OCI-LY1 (cell line): ENCODE data around the gene SPINK9.

ENCODE experiments used
- H2AFZ ChIP-seq: fragments of 200-600 bp; sonication (generic), shearing (Covaris generic); 2 replicates; pipeline ENCODE4 v1.6.0; 2014; ENCODE audit warnings: antibody characterized with exemption, mild to moderate bottlenecking, low read length
- H3F3A ChIP-seq: fragments of 200-600 bp; sonication (generic), shearing (Covaris generic); 2 replicates; pipeline ENCODE4 v1.6.0; 2014; ENCODE audit warnings: mild to moderate bottlenecking, antibody characterized with exemption, low read length, moderate library complexity; ENCODE audit not compliant: insufficient read depth
- H3K27ac ChIP-seq: fragments of 200-600 bp; sonication (generic); 2 replicates; pipeline ENCODE4 v1.5.1; 2014; ENCODE audit warnings: low read length, mixed run types, mild to moderate bottlenecking, low read depth; ENCODE audit not compliant: poor library complexity, severe bottlenecking
- H3K27me3 ChIP-seq: fragments of 200-600 bp; sonication (generic); 2 replicates; pipeline ENCODE4 v1.6.0; 2014; ENCODE audit warnings: antibody characterized with exemption, mild to moderate bottlenecking, low read length, moderate library complexity; ENCODE audit not compliant: insufficient read depth
- H3K36me3 ChIP-seq: fragments of 200-600 bp; sonication (generic); 2 replicates; pipeline ENCODE4 v1.6.1; 2014; ENCODE audit warnings: mild to moderate bottlenecking, antibody characterized with exemption, low read length, moderate library complexity, mixed read lengths; ENCODE audit not compliant: insufficient read depth
- H3K4me1 ChIP-seq: fragments of 200-600 bp; sonication (generic); 2 replicates; pipeline ENCODE4 v1.5.1; 2014; ENCODE audit warnings: mild to moderate bottlenecking, low read length, moderate library complexity; ENCODE audit not compliant: insufficient read depth, severe bottlenecking
- H3K4me2 ChIP-seq: fragments of 200-600 bp; sonication (generic), shearing (Covaris generic); 2 replicates; pipeline ENCODE4 v1.6.1; 2014; ENCODE audit warnings: low read length
- H3K4me3 ChIP-seq: fragments of 200-600 bp; sonication (generic); 2 replicates; pipeline ENCODE4 v1.5.1; 2014; ENCODE audit warnings: low read length, low read depth, mild to moderate bottlenecking, mixed read lengths; ENCODE audit not compliant: poor library complexity, severe bottlenecking
- H3K79me2 ChIP-seq: fragments of 200-600 bp; shearing (Covaris generic); 2 replicates; pipeline ENCODE4 v1.6.1; 2016; ENCODE audit warnings: mixed run types, low read length, mixed read lengths; ENCODE audit not compliant: insufficient read depth
- H3K9ac ChIP-seq: fragments of 200-600 bp; sonication (generic), shearing (Covaris generic); 2 replicates; pipeline ENCODE4 v1.6.1; 2014; ENCODE audit warnings: mild to moderate bottlenecking, low read length, mixed read lengths
- H3K9me2 ChIP-seq: fragments of 200-600 bp; sonication (generic), shearing (Covaris generic); 2 replicates; pipeline ENCODE4 v1.6.1; 2014; ENCODE audit warnings: low read depth, mild to moderate bottlenecking, low read length, mixed read lengths
- H3K9me3 ChIP-seq: fragments of 200-600 bp; shearing (Covaris generic); 2 replicates; pipeline ENCODE4 v1.6.1; 2014; ENCODE audit warnings: low read length, mixed read lengths
- H4K20me1 ChIP-seq: fragments of 200-600 bp; sonication (generic), shearing (Covaris generic); 2 replicates; pipeline ENCODE4 v1.6.0; 2016; ENCODE audit warnings: mild to moderate bottlenecking, low read length; ENCODE audit not compliant: insufficient read depth
- EZH2 ChIP-seq: fragments of 200-600 bp; sonication (generic), shearing (Covaris generic); IDR thresholded peaks from 2 replicates; pipeline ENCODE4 v1.8.0; 2017; ENCODE audit warnings: borderline replicate concordance, mixed run types, mild to moderate bottlenecking, antibody characterized with exemption, low read length, moderate library complexity, mixed read lengths
- TF ChIP-seq, protein P1 (sequence below): fragments of 200-600 bp; sonication (generic), shearing (Covaris generic); IDR thresholded peaks from 2 replicates; pipeline ENCODE4 v1.5.1; 2017; ENCODE audit warnings: mild to moderate bottlenecking, antibody characterized with exemption, low read length, moderate library complexity, mixed read lengths

The SPINK9 gene

DNA sequence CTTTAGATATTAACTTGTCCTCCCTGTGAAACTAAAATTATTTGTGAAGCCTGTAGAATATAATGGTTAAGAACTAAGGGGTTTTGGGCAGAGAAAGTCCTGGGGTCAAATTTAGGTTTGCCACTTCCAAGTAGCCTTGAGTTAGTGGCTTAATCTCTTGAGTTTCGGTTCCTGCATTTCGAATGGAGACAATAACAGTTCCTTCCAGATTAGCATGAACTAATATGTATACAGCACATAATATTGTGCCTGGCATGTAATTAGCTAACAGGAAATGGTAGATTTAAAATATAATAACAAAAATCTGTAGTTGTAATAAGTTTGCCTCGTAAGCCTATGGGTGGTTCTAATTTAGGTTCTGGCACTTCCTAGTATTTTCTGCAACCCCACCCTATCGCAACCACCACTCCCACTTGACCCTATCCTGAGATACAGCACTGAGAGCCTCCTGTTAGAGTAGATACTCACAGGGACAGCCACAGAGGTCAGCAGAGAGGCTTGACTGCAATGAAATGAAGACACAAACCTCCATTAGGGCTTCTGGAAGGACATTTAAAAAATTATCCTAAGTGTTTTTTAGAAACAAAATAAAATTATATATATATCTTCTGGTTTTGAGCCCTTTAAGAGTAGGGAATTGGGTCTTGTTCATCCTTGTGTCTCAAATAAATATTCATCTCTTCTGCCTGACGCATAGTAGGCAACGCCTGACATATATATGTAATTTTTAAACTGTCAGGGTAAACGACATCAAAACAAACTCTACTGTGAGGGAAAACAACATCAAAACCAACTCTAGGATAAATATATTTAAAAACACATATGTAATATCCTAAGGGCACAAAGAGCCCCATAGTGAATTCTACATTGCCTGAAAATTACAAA lies 8.5 kb downstream of the SPINK9 start:
- Histone ChIP-seq H4K20me1 (no peaks in the 10 kb centered on the region), H3K36me3 (no peaks in the 10 kb centered on the region), H3K4me3 (no peak overlapping the region), H3F3A (no peaks in the 10 kb centered on the region), H3K9me3 (no peaks in the 10 kb centered on the region), H3K27me3 (no peaks in the 10 kb centered on the region), H3K4me2 (peak overlapping the region; percentile 36), H3K4me1 (peaks cover 20% of the 10 kb centered on the region), H3K9me2 (no peaks in the 10 kb centered on the region), H3K79me2 (no peaks in the 10 kb centered on the region), H3K27ac (peak overlapping the region; percentile 82), H3K9ac (no peak overlapping the region; the same call in 1 of the 2 replicates), H2AFZ (0 out of 2 replicates have a peak overlapping the region, but pooled peaks have one; percentile 47)
- TF ChIP-seq EZH2: no peak
- TF ChIP-seq, protein P1, sequence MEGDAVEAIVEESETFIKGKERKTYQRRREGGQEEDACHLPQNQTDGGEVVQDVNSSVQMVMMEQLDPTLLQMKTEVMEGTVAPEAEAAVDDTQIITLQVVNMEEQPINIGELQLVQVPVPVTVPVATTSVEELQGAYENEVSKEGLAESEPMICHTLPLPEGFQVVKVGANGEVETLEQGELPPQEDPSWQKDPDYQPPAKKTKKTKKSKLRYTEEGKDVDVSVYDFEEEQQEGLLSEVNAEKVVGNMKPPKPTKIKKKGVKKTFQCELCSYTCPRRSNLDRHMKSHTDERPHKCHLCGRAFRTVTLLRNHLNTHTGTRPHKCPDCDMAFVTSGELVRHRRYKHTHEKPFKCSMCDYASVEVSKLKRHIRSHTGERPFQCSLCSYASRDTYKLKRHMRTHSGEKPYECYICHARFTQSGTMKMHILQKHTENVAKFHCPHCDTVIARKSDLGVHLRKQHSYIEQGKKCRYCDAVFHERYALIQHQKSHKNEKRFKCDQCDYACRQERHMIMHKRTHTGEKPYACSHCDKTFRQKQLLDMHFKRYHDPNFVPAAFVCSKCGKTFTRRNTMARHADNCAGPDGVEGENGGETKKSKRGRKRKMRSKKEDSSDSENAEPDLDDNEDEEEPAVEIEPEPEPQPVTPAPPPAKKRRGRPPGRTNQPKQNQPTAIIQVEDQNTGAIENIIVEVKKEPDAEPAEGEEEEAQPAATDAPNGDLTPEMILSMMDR: no peak

DNA sequence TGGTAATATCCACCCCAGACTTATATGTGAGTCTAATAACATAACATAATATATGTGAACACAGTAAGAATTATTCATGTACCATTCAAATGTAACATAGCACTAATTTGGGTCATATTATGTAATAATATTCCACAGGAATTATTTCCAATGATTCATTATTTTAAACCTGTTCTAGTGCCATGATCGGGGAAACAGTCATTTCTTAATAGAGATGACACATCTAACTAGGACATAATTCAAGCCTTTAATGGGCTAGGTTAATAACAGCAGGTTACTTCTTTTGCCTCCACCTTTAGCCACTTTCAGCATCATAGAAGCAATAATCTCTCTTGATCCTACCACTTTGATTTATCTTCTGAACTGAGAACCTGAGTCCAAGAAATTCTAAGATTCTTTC lies 12.3 kb downstream of the SPINK9 start:
- no peaks in the 10 kb centered on the region for H3K27me3 ChIP-seq

DNA sequence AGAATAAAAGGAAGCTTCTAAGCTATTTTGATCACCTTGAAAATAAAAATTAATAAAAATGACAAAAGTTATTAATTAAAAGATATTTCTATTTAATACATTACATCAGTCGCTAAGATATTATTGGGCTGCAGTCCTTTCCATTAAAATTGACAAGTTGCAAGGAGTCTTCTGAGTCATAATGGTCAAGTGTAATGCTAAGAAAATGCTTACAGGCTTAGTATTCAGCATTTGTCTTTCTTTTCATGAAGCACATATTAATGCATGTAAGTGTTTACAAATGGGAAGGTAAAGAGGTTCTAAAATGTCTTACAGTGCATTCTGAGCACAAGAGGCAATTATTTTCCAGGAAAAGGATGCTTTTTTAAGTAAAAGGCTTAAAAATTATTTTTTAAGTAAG lies 17.3 kb downstream of the SPINK9 start:
- H3F3A ChIP-seq: no peaks in the 10 kb centered on the region
- no peak overlapping the region for H3K9ac ChIP-seq
- no peaks in the 10 kb centered on the region for H3K36me3 ChIP-seq
- H3K79me2 ChIP-seq: no peaks in the 10 kb centered on the region
- H3K27me3 ChIP-seq: no peaks in the 10 kb centered on the region
- no peaks in the 10 kb centered on the region for H3K9me2 ChIP-seq
- H2AFZ ChIP-seq: no peak overlapping the region
- H4K20me1 ChIP-seq: no peaks in the 10 kb centered on the region
- no peaks in the 10 kb centered on the region for H3K9me3 ChIP-seq
- H3K4me2 ChIP-seq: no peak overlapping the region
- H3K27ac ChIP-seq: no peak overlapping the region
- H3K4me1 ChIP-seq: peaks cover 5% of the 10 kb centered on the region
- H3K4me3 ChIP-seq: no peak overlapping the region
- TF ChIP-seq, protein P1: no peak
- no peak for TF ChIP-seq EZH2

More for the DNA sequence above, 12.3 kb downstream of the SPINK9 start:
- Histone ChIP-seq H3F3A (no peaks in the 10 kb centered on the region), H3K4me2 (no peak overlapping the region), H3K4me3 (no peak overlapping the region), H3K9me3 (no peaks in the 10 kb centered on the region), H3K27ac (no peak overlapping the region), H2AFZ (no peak overlapping the region), H3K4me1 (peaks cover 18% of the 10 kb centered on the region), H4K20me1 (no peaks in the 10 kb centered on the region), H3K36me3 (no peaks in the 10 kb centered on the region), H3K79me2 (no peaks in the 10 kb centered on the region), H3K9me2 (no peaks in the 10 kb centered on the region), H3K9ac (no peak overlapping the region)
- TF ChIP-seq, protein P1: no peak
- no peak for TF ChIP-seq EZH2
